Stimulated activated CD8-positive, alpha-beta memory T cell treated with anti-CD3 and anti-CD28 coated beads, Interleukin-7, amount 100 ng/mL, for 1 hour (primary cell): Measurements from ENCODE around the gene OPN5.
"Not testable (repeated sequence)": the region's sequence is repeated elsewhere in the genome, so short reads cannot be mapped to it uniquely, and the experiment has no call there.

ENCODE experiments used
- DNase-seq, 2 donors: peaks; one replicate each; pipeline ENCODE4 v3.0.0-alpha.2; 2020; ENCODE audit warnings: low read depth in 2 of 2

Gene OPN5, protein sequence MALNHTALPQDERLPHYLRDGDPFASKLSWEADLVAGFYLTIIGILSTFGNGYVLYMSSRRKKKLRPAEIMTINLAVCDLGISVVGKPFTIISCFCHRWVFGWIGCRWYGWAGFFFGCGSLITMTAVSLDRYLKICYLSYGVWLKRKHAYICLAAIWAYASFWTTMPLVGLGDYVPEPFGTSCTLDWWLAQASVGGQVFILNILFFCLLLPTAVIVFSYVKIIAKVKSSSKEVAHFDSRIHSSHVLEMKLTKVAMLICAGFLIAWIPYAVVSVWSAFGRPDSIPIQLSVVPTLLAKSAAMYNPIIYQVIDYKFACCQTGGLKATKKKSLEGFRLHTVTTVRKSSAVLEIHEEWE

DNA sequence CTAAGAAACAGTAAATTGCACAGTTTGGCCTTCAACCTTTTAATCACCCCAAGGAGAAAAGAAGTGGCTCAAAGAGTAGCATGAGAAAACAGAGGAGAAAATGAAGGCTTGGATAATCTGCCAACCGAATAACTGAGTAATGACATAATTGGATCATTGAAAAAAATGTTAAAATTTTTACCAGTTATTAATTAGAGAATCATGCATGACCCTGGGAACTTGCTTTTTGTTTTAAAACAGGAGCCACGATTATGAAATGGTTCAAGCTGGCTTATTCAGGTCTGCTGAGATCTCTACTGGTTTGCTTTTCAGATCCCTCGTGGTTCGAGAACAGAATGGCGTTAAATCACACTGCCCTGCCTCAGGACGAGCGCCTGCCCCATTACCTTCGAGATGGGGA, at the start of gene OPN5:
Gene OPN5 (plus strand): TSS at position 301 of the 400 bp plus-strand sequence. CDS start 35 bp downstream, at position 336.
- no peak for DNase-seq

DNA sequence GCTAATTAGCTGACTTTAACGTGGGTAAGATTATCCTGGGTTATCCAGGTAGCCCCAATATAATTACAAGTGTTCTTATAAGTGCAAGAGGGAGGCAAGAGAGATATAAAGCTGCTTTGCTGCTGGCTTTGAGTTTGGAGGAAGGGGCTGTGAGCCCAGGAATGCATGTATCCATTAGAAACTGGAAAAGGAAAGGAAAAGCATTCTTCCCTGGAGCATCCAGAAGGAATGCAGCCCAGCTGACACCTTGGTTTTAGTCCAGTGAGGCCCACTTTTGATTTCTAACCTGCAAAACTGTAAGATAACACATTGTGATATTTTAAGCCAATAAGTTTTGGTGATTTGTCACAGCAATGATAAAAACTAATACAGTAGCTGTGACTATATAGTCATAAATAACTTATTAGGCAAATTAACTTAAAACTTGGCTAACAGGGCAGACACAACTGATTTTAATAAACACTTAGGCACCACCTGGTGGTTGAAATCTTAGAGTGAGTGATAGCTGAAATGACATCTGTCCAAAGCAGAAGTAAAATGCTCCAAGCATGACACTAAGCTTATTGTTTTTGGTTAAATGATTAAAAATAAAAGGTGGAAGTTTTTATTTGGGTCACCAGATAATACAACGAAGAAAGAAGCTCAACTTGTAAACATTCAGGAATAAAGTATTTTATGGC, 47.8 kb upstream of the OPN5 start:
- no peak for DNase-seq

- no peak for DNase-seq
Observed at GRCh38 chr6:47734831-47735481, 46.9 kb upstream of the OPN5 start.

DNA sequence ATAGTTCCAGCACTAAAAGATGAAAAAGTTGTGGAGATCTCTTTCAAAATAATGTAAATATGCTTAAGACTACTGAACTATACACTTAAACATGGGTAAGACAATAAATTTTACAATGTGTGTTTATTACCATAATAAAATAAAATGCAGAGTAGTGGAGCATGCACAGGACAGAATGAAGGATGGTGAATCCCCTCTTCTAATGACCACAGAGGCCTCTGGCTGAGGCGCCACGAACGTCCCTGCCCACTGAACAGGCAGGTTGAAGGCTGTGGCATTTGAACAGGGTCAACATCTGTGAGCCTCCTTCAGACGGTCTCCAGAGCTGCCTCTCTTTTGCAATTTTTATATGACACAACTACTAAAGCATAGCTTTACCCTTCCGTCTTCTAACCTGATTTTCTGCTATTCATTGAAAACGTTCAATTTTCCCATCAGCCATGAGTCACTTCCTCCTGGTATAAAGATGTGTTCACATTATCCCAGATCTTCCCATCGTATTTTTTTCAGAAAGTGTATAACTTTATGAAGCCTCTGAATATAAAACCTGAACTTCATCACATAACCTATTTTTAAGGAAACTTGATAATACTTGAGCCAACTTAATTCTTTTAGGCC, 45.6 kb upstream of the OPN5 start:
- no peak for DNase-seq

DNA sequence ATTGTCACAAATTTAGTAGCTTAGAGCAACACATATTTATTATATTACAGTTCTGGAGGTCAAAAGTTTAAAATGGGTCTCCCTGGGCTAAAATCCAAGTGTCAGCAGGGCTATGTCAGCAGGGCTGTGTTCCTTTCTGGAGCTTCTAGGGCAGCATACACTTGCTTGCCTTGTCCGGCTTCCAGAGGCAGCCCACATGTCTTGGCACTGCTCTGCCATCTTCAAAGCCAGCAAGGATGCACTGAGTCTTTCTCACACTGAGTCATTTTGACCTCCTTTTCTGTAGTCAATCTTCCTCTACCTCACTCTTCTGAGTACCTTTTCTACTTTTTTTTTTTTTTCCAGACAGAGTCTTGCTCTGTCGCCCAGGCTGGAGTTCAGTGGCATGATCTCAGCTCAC, 44.4 kb upstream of the OPN5 start:
- DNase-seq, result no peak

- no peak for DNase-seq
Observed at GRCh38 chr6:47740714-47741113, 41.1 kb upstream of the OPN5 start.

GRCh38 chr6:47741807-47742206, 40.0 kb upstream of the OPN5 start:
- DNase-seq, result no peak

DNA sequence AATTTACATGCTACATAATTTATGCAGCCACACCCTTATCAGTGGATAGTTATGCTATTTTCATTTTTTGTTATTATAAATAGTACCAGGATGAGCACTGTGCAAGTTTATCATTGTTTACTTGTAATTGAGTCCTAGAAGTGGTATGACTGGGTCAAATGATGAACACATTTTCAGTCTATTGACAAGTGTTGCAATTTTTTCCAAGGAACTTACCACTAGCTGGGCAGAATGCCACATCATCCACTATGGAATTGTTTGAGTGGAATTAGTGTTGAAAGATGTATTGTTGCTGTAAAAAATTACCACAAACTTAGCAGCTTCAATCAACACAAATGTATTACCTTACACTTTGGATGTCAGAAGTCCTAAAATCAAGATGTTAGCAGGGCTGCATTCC, 38.1 kb upstream of the OPN5 start:
- no peak for DNase-seq

DNA sequence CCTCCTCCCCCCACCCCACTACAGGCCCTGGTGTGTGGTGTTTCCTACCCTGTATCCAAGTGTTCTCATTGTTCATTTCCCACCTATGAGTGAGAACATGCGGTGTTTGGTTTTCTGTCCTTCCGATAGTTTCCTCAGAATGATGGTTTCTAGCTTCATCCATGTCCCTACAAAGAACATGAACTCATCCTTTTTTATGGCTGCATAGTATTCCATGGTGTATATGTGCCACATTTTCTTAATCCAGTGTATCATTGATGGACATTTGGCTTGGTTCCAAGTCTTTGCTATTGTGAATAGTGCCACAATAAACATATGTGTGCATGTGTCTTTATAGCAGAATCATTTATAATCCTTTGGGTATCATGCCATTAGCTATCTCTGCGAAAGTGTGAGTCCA, 36.6 kb upstream of the OPN5 start:
- DNase-seq, result not testable (repeated sequence)

GRCh38 chr6:47749757-47750156, 32.1 kb upstream of the OPN5 start:
- DNase-seq, result no peak

DNA sequence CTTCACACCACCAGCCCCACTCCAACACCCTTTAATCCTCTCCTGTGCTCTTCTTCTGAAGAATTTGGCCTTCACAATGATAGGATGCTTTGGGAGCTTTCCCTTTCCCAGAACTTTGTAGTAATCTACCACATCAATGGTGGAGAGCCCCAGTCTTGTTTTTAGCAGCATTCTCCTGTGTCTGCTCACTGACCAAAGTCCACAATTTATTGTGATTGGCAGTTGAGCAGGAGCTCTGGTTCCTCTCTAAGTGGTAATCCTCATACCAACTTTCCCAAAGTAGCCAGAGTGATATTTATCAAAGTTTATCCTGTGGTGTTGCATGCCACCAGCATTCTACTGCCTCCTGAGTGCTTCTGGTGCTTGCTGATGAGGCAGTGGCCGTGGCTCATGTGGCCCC, 29.0 kb upstream of the OPN5 start:
- DNase-seq, result no peak

DNA sequence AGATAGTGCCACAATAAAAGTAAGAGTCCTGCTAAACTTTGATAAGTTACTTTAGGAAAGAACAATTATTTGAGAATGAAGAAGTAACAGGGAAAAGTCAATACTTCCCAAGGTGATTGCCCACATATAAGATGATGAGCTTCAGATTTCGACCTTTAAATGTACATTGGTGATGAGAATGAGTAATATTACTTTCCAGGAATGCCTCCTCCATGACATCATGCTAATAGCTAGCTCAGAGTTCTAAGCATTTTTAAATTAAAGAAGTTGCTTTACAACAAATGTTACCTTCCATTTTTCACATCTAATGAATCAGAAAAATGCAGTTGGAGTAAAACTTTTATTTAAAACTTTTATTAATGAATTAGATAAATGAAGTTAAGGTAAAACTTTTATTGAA, 22.5 kb upstream of the OPN5 start:
- no peak for DNase-seq

DNA sequence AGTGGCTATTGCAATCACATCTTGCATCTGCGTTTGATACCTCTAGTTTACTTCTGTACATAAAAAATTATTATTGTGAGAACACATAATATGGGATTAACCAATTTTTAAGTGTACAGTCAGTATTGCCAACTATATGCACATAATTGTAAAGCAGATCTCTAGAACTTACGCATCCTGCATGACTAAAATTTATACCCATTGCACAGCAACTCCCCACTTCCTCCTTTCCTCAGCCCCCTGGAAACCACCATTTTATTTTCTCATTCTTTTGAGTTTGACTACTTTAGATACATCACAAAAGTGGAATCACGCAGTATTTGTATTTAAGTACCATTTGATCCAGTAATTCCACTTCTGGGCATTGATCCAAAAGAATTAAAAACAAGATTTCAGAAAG, 19.3 kb upstream of the OPN5 start:
- no peak for DNase-seq

- no peak for DNase-seq
Observed at GRCh38 chr6:47766445-47766844, 15.4 kb upstream of the OPN5 start.

DNA sequence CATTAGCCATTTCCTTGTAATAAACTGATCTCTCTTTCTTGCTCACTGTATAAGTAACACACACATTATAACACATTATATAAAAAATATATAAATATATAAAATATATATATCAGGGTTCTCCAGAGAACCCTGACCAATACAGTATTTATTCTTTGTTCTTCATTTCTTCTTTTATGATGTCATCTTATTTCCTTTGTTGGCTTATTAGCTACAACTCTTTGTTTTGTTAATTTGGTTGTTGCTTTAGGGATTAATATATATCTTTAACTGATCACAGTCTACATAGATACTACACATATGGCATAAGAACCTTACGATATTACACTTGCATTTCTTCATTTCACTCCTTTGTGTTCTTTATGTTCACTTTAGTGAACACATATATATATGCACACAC, 14.7 kb upstream of the OPN5 start:
- no peak for DNase-seq

- no peak for DNase-seq
Observed at GRCh38 chr6:47769982-47770381, 11.8 kb upstream of the OPN5 start.

DNA sequence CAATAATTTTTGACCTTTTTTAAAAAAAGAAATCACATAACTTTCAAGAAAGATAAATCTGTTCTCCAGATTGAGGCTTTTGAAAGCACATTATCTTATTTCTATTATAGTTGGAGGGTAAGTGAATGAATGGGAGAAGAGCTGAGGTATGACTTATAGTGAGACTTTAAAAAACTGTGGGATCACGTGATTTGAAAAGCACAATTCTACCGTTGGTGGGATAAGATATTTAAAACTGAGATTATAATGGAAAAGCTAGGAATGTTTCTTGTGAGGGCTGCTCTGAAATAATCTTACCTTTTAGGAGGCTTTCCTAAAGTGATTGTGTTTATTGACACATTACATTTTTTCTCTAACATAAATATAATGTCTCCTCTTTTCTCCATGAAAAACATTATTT, 9.5 kb upstream of the OPN5 start:
- DNase-seq, result no peak

DNA sequence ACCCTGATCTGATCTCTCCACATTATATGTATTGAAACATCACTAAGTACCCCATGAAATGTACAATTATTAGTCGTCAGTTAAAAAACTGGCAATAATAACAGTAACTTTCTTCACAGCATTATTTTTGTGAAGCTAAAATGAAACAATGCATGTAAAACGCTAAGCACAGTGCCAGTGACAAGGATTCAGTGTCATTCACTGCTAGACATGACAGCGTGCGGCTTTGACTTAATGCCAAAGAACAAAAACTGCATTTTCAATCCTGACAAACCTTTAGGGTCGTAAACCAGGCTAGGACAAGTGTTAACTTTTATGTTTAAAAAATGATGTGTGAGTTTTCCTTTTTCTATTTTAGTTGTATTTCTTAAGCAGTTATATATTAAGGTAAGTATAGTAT, 8.8 kb upstream of the OPN5 start:
- DNase-seq, result no peak

GRCh38 chr6:47780510-47781356, 1.1 kb upstream of the OPN5 start:
- peak in 1 of 2 donors; percentile 5 for DNase-seq

DNA sequence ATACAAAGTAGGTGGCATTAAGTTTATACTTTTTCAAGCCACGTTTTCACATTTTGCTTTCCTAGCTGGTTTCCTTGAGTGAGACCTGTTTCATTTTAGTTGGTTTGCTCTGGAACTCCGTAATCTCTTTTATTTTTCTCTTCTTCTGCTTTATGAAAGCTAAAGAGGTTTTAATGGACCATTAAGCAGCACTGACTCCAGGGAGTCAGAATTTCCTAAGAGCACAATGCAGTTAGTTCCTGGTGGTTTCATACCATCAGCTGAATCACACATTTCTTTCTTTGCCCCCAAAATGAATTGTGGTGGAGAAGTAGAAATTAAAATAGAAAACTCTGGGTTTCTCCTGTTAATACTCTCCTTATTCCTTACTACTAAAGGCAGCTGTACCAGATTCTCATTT, 3.4 kb downstream of the OPN5 start:
- DNase-seq, result no peak

DNA sequence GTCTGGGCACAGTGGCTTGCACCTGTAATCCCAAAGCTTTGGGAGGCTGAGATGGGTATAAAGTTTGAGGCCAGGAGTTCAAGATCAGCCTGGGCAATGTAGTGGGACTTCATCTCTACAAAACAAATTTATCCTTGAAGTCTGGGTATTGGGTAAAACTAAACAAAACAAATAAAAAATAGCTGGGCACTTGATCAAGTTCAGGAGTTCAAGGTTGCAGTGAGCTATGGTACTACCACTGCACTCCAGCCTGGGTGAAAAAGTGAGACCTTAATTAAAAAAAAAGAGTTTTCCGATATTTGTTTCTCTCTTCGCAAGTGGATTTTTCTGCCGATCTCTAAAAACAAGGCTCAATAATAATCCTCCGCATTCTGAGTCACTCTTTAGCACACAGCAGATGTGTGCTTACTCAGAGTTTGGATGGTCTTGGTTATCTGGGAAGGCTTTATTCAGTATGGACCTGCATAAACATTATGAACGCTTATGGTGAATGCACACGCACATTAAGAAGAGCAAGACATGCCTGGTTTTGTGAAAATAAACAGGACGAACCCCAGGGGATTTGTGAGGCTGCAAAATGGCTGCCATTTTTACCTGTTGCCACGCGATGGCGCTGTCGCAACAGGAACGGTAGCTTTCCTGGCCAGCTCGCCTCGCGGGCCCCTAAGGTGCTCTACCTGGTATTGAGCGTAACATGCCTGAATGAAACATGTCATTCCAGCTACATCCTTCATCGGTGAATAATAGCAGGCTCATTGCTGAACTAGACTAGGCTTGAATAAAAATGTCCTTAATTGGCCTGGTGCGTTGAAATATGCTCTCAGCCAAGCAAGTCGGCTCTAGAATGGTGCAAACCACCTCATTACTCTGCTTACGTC, 6.0 kb downstream of the OPN5 start:
- DNase-seq, result peak; percentile 4 to 13
